ENCODE measurements around the gene AGL. TPM values are rescaled to one million over a fixed set of nuclear protein-coding genes. Genes with fewer than 3 reads are reported as not detected.
A peak's percentile ranks its signal among the peaks of the same experiment; 100 is the strongest.

The AGL gene
- total and polyA plus RNA-seq, 3 donors from 2014 or later: 7.1 to 19.6 (median 16.7) TPM

- Histone ChIP-seq H3K27ac (no peak overlapping the region), H3K4me3 (no peak overlapping the region), H3K27me3 (no peaks in the 10 kb centered on the region), H3K4me1 (peaks cover 4% of the 10 kb centered on the region), H3K36me3 (ENCODE audit: low read depth, missing control alignments) (no peaks in the 10 kb centered on the region), H3K9me3 (no peaks in the 10 kb centered on the region)
- intact Hi-C loops (cut with DNase I; ENCODE audit: low total_unique reads): no loop called here
- DNase-seq: no peak
- TF ChIP-seq CTCF (IDR thresholded peaks at IDR 0.05) (no peak), POLR2A (IDR thresholded peaks at IDR 0.05) (no peak)
- 84 to 86% methylated on average over 2 of the region's 2 CpGs for WGBS, 2 donors
These were observed 115.7 kb downstream of the AGL start for GRCh38 chr1:99965646-99966375.

GRCh38 chr1:99968214-99968613 lies 118.1 kb downstream of the AGL start:
- no peaks in the 10 kb centered on the region for H3K27me3 ChIP-seq
- H3K4me3 ChIP-seq: no peak overlapping the region
- no peaks in the 10 kb centered on the region for H3K9me3 ChIP-seq
- H3K27ac ChIP-seq: no peak overlapping the region
- DNase-seq: no peak
- H3K4me1 ChIP-seq: peaks cover 4% of the 10 kb centered on the region
- TF ChIP-seq POLR2A (IDR thresholded peaks at IDR 0.05): no peak
- TF ChIP-seq CTCF (IDR thresholded peaks at IDR 0.05): no peak
- 85 to 92% methylated on average over 4 of the region's 4 CpGs for WGBS, 2 donors
- H3K36me3 ChIP-seq (ENCODE audit: low read depth, missing control alignments): no peaks in the 10 kb centered on the region
- intact Hi-C loops (cut with DNase I; ENCODE audit: low total_unique reads): no loop called here

GRCh38 chr1:99969260-99969728 lies 119.1 kb downstream of the AGL start:
- H3K27ac ChIP-seq: peak overlapping the region; percentile 42 to 66
- no peak for TF ChIP-seq CTCF (IDR thresholded peaks at IDR 0.05)
- TF ChIP-seq POLR2A (IDR thresholded peaks at IDR 0.05): no peak
- peak overlapping the region; percentile 74 to 96 for H3K4me3 ChIP-seq
- peaks cover 4% of the 10 kb centered on the region for H3K4me1 ChIP-seq
- no peaks in the 10 kb centered on the region for H3K9me3 ChIP-seq
- intact Hi-C loops (cut with DNase I; ENCODE audit: low total_unique reads): no loop called here
- no peak for DNase-seq
- no peaks in the 10 kb centered on the region for H3K36me3 ChIP-seq (ENCODE audit: low read depth, missing control alignments)
- 23 to 25% methylated on average over 5 to 6 of the region's 6 CpGs for whole genome bisulfite sequencing, 2 donors
- no peaks in the 10 kb centered on the region for H3K27me3 ChIP-seq

- Histone ChIP-seq H3K4me1 (peaks cover 4% of the 10 kb centered on the region), H3K36me3 (ENCODE audit: low read depth, missing control alignments) (no peaks in the 10 kb centered on the region), H3K27ac (peak within 1 kb of the TSS; percentile 42 to 66), H3K4me3 (peak within 1 kb of the TSS; percentile 74 to 96), H3K27me3 (no peaks in the 10 kb centered on the region), H3K9me3 (no peaks in the 10 kb centered on the region)
- TF ChIP-seq CTCF (IDR thresholded peaks at IDR 0.05) (no peak), POLR2A (IDR thresholded peaks at IDR 0.05) (no peak)
- 0% methylated on average over 26 to 74 of the region's 74 CpGs for WGBS, 2 donors
- peak; percentile 76 for DNase-seq
- intact Hi-C loops (cut with DNase I; ENCODE audit: low total_unique reads): no loop called here
These were observed 119.8 kb downstream of the AGL start, which contains the start of gene SLC35A3 for GRCh38 chr1:99969729-99970621. SLC35A3 (plus strand) TSS chr1:99969996; CDS start chr1:99993555, 23,559 bp downstream.

Measured in testis (tissue), 3 donors.